Measurements from ENCODE around the gene PHACTR1.

The PHACTR1 gene

GRCh38 chr6:13274707-13275434 lies 558.3 kb downstream of the PHACTR1 start:
- no peak for DNase-seq

DNA sequence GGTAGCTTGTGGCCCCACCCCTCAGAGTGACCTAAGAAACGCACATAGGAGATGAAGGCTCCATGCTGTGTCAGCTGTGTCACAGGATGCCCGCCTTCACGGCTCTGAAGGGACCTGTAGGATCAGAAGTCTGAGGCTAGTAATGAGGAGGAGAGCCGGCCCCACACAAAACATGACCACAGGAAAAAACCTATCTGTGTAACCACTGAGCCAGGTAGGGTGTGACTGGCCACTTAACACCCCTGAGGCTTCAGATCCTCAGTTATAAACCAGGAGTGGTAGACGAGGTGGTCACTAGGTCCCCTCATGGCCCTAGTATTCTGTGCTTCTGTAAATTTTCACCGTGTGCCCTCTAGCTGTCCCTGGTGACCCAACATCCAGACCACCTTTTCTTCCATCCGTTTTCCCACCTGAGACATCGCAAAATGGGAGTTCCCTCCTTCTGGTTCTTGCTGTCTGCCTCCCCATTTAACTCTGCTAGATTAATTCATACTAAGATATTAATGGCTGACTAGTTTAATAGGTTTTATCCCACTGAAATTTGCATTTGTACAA lies 558.9 kb downstream of the PHACTR1 start:
- no peak for DNase-seq

GRCh38 chr6:13277231-13277630 lies 560.7 kb downstream of the PHACTR1 start:
- DNase-seq: no peak

GRCh38 chr6:13278164-13278563 lies 561.6 kb downstream of the PHACTR1 start:
- DNase-seq: no peak

- no peak for DNase-seq
Observed at GRCh38 chr6:13278991-13279390, 562.4 kb downstream of the PHACTR1 start.

GRCh38 chr6:13280254-13280653 lies 563.7 kb downstream of the PHACTR1 start:
- no peak for DNase-seq

DNA sequence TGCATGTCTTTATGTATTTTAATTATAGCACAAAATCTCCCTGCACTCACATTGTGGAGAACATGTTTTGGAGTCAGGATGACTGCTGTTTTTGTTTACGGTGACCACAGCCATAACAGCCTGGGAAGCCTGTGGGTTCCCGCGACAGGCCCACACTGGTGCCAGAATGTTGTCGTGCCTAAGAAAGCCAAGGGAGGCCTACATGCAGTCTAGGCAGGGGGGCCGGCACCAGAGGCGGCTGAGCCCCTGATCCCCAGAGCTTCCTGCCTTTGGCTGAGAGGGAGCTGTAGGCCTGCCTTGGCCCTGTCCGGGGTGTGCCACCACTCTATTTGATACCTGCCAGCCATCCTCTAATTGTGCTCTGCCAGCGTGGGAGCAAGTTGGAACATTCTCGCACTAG lies 565.1 kb downstream of the PHACTR1 start:
- no peak for DNase-seq

GRCh38 chr6:13282393-13283069 lies 566.0 kb downstream of the PHACTR1 start:
- DNase-seq: no peak

DNA sequence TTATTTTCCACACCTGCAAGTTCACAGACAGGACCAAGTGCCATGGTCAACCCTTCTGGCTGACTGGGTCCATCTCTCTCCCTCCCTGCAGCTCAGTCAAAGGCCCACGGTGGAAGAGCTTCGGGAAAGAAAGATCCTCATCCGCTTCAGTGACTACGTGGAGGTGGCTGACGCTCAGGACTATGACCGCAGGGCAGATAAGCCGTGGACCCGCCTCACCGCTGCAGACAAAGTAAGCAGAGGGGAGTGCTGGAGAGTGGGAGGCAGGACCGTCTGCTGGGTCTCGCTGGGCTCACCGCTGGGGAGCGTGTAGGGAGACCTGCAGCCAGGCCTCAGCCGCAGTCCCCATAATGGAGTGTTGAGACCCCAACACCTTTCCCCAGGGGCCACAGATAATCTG lies 566.8 kb downstream of the PHACTR1 start:
- no peak for DNase-seq

DNA sequence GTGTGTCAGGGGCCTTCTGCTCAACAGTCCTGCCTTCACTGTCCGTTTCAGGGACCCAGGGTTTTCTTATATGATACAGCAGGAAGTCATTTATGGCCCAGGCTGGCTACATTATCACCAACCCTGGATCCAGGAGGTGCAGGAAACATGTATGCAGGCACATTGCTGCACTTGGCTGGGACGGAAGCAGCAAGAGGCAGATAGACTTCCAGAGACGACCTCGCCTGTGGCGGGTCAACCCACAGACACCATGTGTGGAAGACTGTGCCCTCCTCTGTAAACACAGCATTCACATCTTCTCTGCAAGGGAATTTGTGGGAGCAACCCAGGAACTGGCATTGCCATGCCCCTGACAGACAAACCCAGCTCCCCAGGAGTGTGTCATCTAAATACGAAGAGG lies 568.1 kb downstream of the PHACTR1 start:
- no peak for DNase-seq

GRCh38 chr6:13285705-13286104 lies 569.1 kb downstream of the PHACTR1 start:
- no peak for DNase-seq

GRCh38 chr6:13286181-13286580 lies 569.6 kb downstream of the PHACTR1 start:
- DNase-seq: no peak

DNA sequence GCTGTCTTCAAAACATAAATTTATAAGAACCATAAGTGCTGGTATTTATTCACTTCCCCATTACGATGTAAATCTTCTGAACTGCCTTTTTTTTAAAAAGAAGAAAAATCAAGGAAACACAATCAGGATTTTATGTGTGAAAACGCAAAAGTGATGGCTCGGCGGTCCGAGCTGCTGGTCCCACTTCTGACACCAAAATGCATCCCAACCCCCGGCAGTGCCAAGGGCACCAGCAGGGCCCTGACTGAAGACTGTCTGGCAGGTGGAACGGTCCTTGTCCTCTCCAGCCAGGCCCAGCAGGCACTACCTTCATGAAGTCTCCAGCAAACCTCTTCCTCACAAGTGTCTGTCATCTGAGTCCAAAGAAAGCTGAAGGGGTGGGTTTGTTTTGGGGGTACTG lies 570.5 kb downstream of the PHACTR1 start:
- DNase-seq: no peak

- DNase-seq: no peak
Observed at GRCh38 chr6:13288481-13288880, 571.9 kb downstream of the PHACTR1 start.

DNA sequence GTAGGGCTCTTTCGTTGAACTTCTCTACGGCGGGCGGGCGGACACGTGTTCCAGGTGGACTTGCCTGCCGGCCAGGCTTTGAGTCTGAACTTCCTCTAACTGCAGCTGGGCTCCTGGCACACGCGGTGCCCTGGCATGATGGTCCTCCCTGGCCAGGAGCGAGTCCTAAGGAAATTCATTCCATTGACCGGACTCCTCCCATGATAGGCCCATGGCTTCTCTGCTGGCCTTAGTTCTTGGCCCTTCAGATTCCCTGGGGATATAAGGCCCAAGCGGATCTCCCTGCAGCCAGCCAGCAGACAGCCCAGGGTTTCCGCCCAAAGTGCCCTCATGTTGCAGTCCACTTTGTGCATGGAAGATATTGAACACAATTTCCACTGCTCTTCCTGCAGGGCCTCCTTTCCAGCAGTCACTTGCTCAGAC lies 572.4 kb downstream of the PHACTR1 start:
- no peak for DNase-seq

DNA sequence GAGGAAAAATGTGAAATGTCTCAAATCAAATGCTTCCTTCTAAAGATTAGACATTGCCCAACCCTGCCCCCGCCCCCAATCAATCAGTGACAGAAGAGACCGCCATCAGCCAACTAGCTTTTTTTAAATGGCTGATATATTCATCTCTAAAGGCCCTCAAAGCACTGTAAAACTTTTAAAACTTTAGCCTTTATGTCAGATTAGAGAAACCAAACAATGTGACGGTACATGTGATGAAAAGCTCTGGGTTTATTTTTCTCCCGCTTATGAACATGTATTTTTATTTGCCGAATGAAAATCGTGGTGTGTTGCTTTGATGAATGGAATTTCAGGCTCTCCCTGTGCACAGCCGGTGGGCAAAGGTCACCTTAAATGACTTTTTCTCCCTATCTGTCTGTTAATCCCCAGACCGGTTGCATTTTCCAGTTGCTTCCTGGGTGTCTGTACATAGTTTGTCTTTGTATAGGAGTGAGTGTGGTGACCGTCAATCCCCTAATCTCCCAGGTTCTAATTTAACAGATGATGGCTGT lies 573.3 kb downstream of the PHACTR1 start:
- no peak for DNase-seq

GRCh38 chr6:13290335-13290734 lies 573.8 kb downstream of the PHACTR1 start:
- no peak for DNase-seq

DNA sequence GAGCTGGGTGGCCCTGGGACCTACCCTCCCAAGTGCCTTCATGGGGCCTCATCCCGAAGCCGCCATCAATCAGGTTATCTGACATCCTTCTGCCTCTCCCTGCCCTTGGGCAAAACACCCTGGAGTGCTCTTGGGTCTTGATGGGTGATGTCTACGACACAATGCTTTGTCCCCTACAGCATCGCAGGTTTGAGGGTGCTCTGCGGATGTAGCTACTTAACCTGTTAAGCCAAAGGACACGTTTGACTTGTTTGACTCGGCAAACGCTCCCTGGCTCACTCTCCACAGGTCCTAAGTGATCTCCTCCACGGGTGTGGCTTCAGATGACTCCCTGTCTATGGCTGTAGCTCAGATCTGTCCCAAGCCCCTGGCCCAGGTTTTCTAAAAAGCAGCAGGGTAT lies 576.2 kb downstream of the PHACTR1 start:
- DNase-seq: no peak

GRCh38 chr6:13294499-13295069 lies 578.0 kb downstream of the PHACTR1 start:
- DNase-seq: no peak

DNA sequence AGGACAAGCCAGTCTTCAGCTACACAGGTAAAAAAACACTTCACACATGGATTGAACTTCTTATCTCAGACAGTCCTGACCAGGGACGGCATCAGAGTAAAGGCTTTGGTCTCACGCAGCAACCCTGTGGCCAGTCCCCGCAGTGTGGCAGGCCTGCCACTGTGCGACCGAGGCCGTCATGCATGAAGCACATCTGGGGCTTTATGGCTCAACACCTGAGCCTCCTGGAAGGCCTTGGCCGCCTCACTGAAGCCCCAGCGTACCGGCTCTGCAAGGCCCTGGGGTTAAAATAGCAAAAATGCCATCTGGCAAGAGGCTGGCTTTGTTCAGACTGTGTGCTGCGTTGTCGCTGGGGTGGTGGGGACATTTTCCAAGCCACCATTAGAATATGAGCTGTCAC lies 579.0 kb downstream of the PHACTR1 start:
- no peak for DNase-seq

GRCh38 chr6:13296536-13296997 lies 580.0 kb downstream of the PHACTR1 start:
- no peak for DNase-seq

DNA sequence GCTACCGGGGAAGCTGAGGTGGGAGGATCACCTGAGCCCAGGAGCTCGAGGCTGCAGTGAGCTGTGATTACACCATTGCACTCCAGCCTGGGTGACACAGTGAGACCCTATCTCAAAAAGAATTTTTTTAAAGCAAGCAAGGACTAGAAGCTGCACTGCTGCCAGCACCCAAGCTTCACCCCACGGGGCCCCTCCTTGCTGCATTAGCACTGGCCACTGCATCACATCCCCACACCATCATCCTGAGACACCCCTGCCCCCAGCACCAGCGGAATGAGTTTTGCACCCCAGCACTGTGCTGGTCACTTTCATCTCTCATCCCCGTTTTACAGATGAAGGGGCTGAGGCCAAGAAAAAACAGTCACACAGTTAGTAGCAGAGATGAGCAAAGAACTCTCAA lies 580.8 kb downstream of the PHACTR1 start:
- no peak for DNase-seq

GRCh38 chr6:13298446-13298845 lies 581.9 kb downstream of the PHACTR1 start:
- no peak for DNase-seq

DNA sequence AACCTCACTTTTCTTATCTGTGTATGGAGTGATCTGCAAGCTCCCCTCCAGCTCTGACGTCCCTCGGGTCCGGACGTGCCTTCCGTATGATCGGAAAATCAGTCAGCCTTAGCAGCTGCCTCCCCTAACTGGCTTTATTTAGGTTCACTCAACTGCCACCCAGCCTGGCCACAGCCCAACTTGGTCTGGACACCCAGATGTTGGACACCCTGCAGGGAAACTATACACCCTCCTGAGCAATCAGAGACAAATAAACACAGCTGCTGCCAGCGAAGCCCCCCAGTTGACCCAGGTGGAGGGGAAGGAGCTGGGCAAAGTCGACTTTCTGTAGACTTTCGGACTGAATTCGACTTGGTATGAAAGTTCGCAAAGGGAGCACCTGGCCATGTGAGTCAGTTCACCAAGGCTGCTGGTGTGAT lies 582.8 kb downstream of the PHACTR1 start:
- no peak for DNase-seq

All from CD4-positive, alpha-beta T cell treated with Interleukin-17A for 1 hour (primary cell).